Stomach smooth muscle (tissue), 2 donors: ENCODE results near the gene TNK2.
"Not testable (repeated sequence)": the region's sequence is repeated elsewhere in the genome, so short reads cannot be mapped to it uniquely, and the experiment has no call there.

Experiments used
- H3K27ac ChIP-seq: one replicate; pipeline ENCODE4 v1.7.0; 2013; ENCODE audit warnings: mild to moderate bottlenecking, low read length, inconsistent platforms
- H3K27me3 ChIP-seq, 2 donors: one replicate each; pipeline ENCODE4 v1.7.0; 2013; ENCODE audit warnings: low read length in 2 of 2; ENCODE audit not compliant: insufficient read depth in 2 of 2, control insufficient read depth in 1 of 2
- H3K36me3 ChIP-seq, 2 donors: one replicate each; pipeline ENCODE4 v1.7.0; 2013; ENCODE audit warnings: low read length in 2 of 2; ENCODE audit not compliant: control insufficient read depth in 2 of 2, insufficient read depth in 2 of 2
- H3K4me1 ChIP-seq: one replicate; pipeline ENCODE4 v1.7.0; 2013; ENCODE audit warnings: low read length; ENCODE audit not compliant: control insufficient read depth, insufficient read depth
- H3K4me3 ChIP-seq, 2 donors: one replicate each; pipeline ENCODE4 v1.7.0; 2013; ENCODE audit warnings: low read length in 2 of 2
- H3K9ac ChIP-seq, 2 donors: one replicate each; pipeline ENCODE4 v1.7.0; 2013; ENCODE audit warnings: low read length in 2 of 2, mild to moderate bottlenecking in 1 of 2
- H3K9me3 ChIP-seq, 2 donors: one replicate each; pipeline ENCODE4 v1.7.0; 2013; ENCODE audit warnings: low read length in 2 of 2; ENCODE audit not compliant: control insufficient read depth in 2 of 2
- donor health status: healthy.
- donor health status: Pancreatic carcinoma.

TNK2 gene

GRCh38 chr3:195866686-195867511, 41.5 kb downstream of the TNK2 start:
- H3K4me1 ChIP-seq = peaks cover 9% of the 10 kb centered on the region
- H3K27ac ChIP-seq = no peak overlapping the region
- H3K4me3 ChIP-seq = no peak overlapping the region
- H3K9ac ChIP-seq = no peak overlapping the region
- H3K27me3 ChIP-seq = no peaks in the 10 kb centered on the region
- peaks cover 4 to 14% of the 10 kb centered on the region in 2 donors for H3K36me3 ChIP-seq
- no peaks in the 10 kb centered on the region for H3K9me3 ChIP-seq

GRCh38 chr3:195865752-195866151, 42.6 kb downstream of the TNK2 start:
- H3K27ac ChIP-seq = no peak overlapping the region
- H3K9ac ChIP-seq = no peak overlapping the region
- no peak overlapping the region for H3K4me3 ChIP-seq
- H3K27me3 ChIP-seq = no peaks in the 10 kb centered on the region
- peaks cover 9% of the 10 kb centered on the region for H3K4me1 ChIP-seq
- peaks cover 0 to 9% of the 10 kb centered on the region in 2 donors for H3K36me3 ChIP-seq
- H3K9me3 ChIP-seq = no peaks in the 10 kb centered on the region

GRCh38 chr3:195863121-195864061, 45.0 kb downstream of the TNK2 start:
- peaks cover 0 to 3% of the 10 kb centered on the region in 2 donors for H3K36me3 ChIP-seq
- H3K27ac ChIP-seq = peak overlapping the region; percentile 66
- no peaks in the 10 kb centered on the region for H3K27me3 ChIP-seq
- H3K9me3 ChIP-seq = no peaks in the 10 kb centered on the region
- H3K4me1 ChIP-seq = peaks cover 19% of the 10 kb centered on the region
- peak overlapping the region in 1 of 2 donors; percentile 3 for H3K4me3 ChIP-seq
- H3K9ac ChIP-seq = peak overlapping the region; percentile 53 to 55

- H3K27ac ChIP-seq = not testable (repeated sequence)
These were observed 46.0 kb downstream of the TNK2 start for GRCh38 chr3:195862318-195862717.

GRCh38 chr3:195860456-195860855, 47.9 kb downstream of the TNK2 start:
- Histone ChIP-seq H3K36me3 (no peaks in the 10 kb centered on the region), H3K27me3 (peaks cover 0 to 2% of the 10 kb centered on the region in 2 donors), H3K27ac (no peak overlapping the region), H3K9ac (no peak overlapping the region), H3K9me3 (no peaks in the 10 kb centered on the region), H3K4me3 (no peak overlapping the region), H3K4me1 (peaks cover 19% of the 10 kb centered on the region)

More at GRCh38 chr3:195862318-195862717, 46.0 kb downstream of the TNK2 start:
- H3K9me3 ChIP-seq, H3K36me3 ChIP-seq, H3K27me3 ChIP-seq, H3K9ac ChIP-seq, H3K4me3 ChIP-seq: not testable (repeated sequence)
- H3K4me1 ChIP-seq = peaks cover 19% of the 10 kb centered on the region

GRCh38 chr3:195859846-195860411, 48.4 kb downstream of the TNK2 start:
- no peaks in the 10 kb centered on the region for H3K9me3 ChIP-seq
- peak overlapping the region; percentile 5 to 7 for H3K9ac ChIP-seq
- H3K27ac ChIP-seq = no peak overlapping the region
- peaks cover 0 to 2% of the 10 kb centered on the region in 2 donors for H3K27me3 ChIP-seq
- H3K4me1 ChIP-seq = peaks cover 19% of the 10 kb centered on the region
- peak overlapping the region in 1 of 2 donors; percentile 49 for H3K4me3 ChIP-seq
- no peaks in the 10 kb centered on the region for H3K36me3 ChIP-seq

GRCh38 chr3:195859061-195859845, 49.1 kb downstream of the TNK2 start:
- peak overlapping the region in 1 of 2 donors; percentile 49 for H3K4me3 ChIP-seq
- H3K27me3 ChIP-seq = peaks cover 0 to 2% of the 10 kb centered on the region in 2 donors
- peaks cover 19% of the 10 kb centered on the region for H3K4me1 ChIP-seq
- no peaks in the 10 kb centered on the region for H3K36me3 ChIP-seq
- H3K9ac ChIP-seq = peak overlapping the region in 1 of 2 donors; percentile 7
- H3K27ac ChIP-seq = no peak overlapping the region
- no peaks in the 10 kb centered on the region for H3K9me3 ChIP-seq

GRCh38 chr3:195856410-195857084, 51.8 kb downstream of the TNK2 start:
- peaks cover 10% of the 10 kb centered on the region for H3K4me1 ChIP-seq
- no peak overlapping the region for H3K27ac ChIP-seq

GRCh38 chr3:195855471-195856409, 52.6 kb downstream of the TNK2 start:
- Histone ChIP-seq H3K9me3 (no peaks in the 10 kb centered on the region), H3K27ac (no peak overlapping the region), H3K4me3 (no peak overlapping the region), H3K36me3 (no peaks in the 10 kb centered on the region), H3K27me3 (peaks cover 0 to 2% of the 10 kb centered on the region in 2 donors), H3K9ac (no peak overlapping the region), H3K4me1 (peaks cover 17% of the 10 kb centered on the region)

More at GRCh38 chr3:195856410-195857084, 51.8 kb downstream of the TNK2 start:
- Histone ChIP-seq H3K9me3 (no peaks in the 10 kb centered on the region), H3K9ac (no peak overlapping the region), H3K27me3 (peaks cover 0 to 2% of the 10 kb centered on the region in 2 donors), H3K36me3 (no peaks in the 10 kb centered on the region), H3K4me3 (no peak overlapping the region)
